Activated CD4-positive, alpha-beta T cell treated with anti-CD3 and anti-CD28 coated beads for 36 hours (primary cell): Measurements from ENCODE around the gene SLC1A6. TPM values are rescaled to one million over a fixed set of nuclear protein-coding genes. Genes with fewer than 3 reads are reported as not detected.
"Not testable (repeated sequence)": the region's sequence is repeated elsewhere in the genome, so short reads cannot be mapped to it uniquely, and the experiment has no call there.

Source experiments
- ATAC-seq: fragments of 200-7000 bp; cut with Tn5 transposase; one replicate; pipeline ENCODE4 v1.10.0; 2021; ENCODE audit warnings: mild to moderate bottlenecking, moderate library complexity
- CTCF ChIA-PET: fragments of 350-600 bp; sonication (Branson Sonifier 250); formaldehyde crosslinking; loops from one replicate; lab custom pipeline; 2021; ENCODE audit warnings: antibody characterized with exemption; lab: Charles Lee
- POLR2A ChIA-PET: fragments of 350-600 bp; sonication (Branson Sonifier 250); formaldehyde crosslinking; loops from one replicate; lab custom pipeline; 2021; ENCODE audit warnings: antibody characterized with exemption, inconsistent platforms; lab: Charles Lee
- DNase-seq: peaks from one replicate; pipeline ENCODE4 v3.0.0-alpha.2; 2020
- H3K27ac Mint-ChIP-seq: one replicate; pipeline ENCODE4 v1.8.0; 2021; ENCODE audit warnings: mixed read lengths
- H3K27me3 Mint-ChIP-seq: one replicate; pipeline ENCODE4 v1.8.0; 2021; ENCODE audit warnings: mixed read lengths
- H3K36me3 Mint-ChIP-seq: one replicate; pipeline ENCODE4 v1.8.0; 2021; ENCODE audit warnings: low read depth, mixed read lengths
- H3K4me1 Mint-ChIP-seq: one replicate; pipeline ENCODE4 v1.8.0; 2021; ENCODE audit warnings: mixed read lengths
- H3K4me3 Mint-ChIP-seq: one replicate; pipeline ENCODE4 v1.8.0; 2021; ENCODE audit warnings: mild to moderate bottlenecking, moderate library complexity, mixed read lengths
- H3K9me3 Mint-ChIP-seq: one replicate; pipeline ENCODE4 v1.8.0; 2021; ENCODE audit warnings: low read depth, mixed read lengths
- intact Hi-C, 2 experiments: fragments of 100-400 bp; cut with DNase I in 1 of 2; cut with micrococcal nuclease in 1 of 2; formaldehyde crosslinking; loops; one replicate each; pipeline versions ENCODE4 v1.14.2 to v1.15.1; 2022 to 2024; cut with DNase I, micrococcal nuclease
- total RNA-seq, 2 experiments: library from RNA; stranded (reverse); gene quantifications; one replicate each; pipeline ENCODE4 v1.2.3, GENCODE V29; 2021

The SLC1A6 gene
- total RNA-seq, 2 experiments from 2014 or later: not detected

GRCh38 chr19:14952767-14953166 is 26.9 kb downstream of the SLC1A6 start:
- intact Hi-C loops: no loop called here
- H3K27ac Mint-ChIP-seq: no peak overlapping the region
- ATAC-seq (no peak), DNase-seq (no peak)
- no peak overlapping the region for H3K4me3 Mint-ChIP-seq
- POLR2A ChIA-PET: no interaction called here
- H3K36me3 Mint-ChIP-seq: no peaks in the 10 kb centered on the region
- peaks cover 7% of the 10 kb centered on the region for H3K27me3 Mint-ChIP-seq
- no peaks in the 10 kb centered on the region for H3K4me1 Mint-ChIP-seq
- peaks cover 10% of the 10 kb centered on the region for H3K9me3 Mint-ChIP-seq
- CTCF ChIA-PET: interaction anchor here (0.6 to 1.0 kb wide), 2 partner anchors 39 to 313 kb away, joined by 3 read pairs; no protein-coding TSS in a partner anchor

GRCh38 chr19:14950421-14950820 is 29.2 kb downstream of the SLC1A6 start:
- H3K27me3 Mint-ChIP-seq: peaks cover 3% of the 10 kb centered on the region
- no peaks in the 10 kb centered on the region for H3K4me1 Mint-ChIP-seq
- ATAC-seq: no peak
- DNase-seq: no peak
- intact Hi-C loops: no loop called here
- H3K4me3 Mint-ChIP-seq: no peak overlapping the region
- ChIA-PET CTCF (no interaction called here), POLR2A (no interaction called here)
- no peaks in the 10 kb centered on the region for H3K9me3 Mint-ChIP-seq
- H3K27ac Mint-ChIP-seq: no peak overlapping the region
- no peaks in the 10 kb centered on the region for H3K36me3 Mint-ChIP-seq

- H3K27me3 Mint-ChIP-seq: peaks cover 3% of the 10 kb centered on the region
These were observed 29.8 kb downstream of the SLC1A6 start for GRCh38 chr19:14949876-14950275.

GRCh38 chr19:14949413-14949812 is 30.3 kb downstream of the SLC1A6 start:
- CTCF ChIA-PET, ATAC-seq, DNase-seq, intact Hi-C loops, H3K4me3 Mint-ChIP-seq, H3K27me3 Mint-ChIP-seq, H3K27ac Mint-ChIP-seq, H3K4me1 Mint-ChIP-seq, H3K36me3 Mint-ChIP-seq, POLR2A ChIA-PET, H3K9me3 Mint-ChIP-seq: not testable (repeated sequence)

More at GRCh38 chr19:14949876-14950275, 29.8 kb downstream of the SLC1A6 start:
- intact Hi-C loops: no loop called here
- Mint-ChIP-seq H3K4me3 (no peak overlapping the region), H3K36me3 (no peaks in the 10 kb centered on the region), H3K4me1 (no peaks in the 10 kb centered on the region), H3K27ac (no peak overlapping the region), H3K9me3 (no peaks in the 10 kb centered on the region)
- CTCF ChIA-PET: no interaction called here
- POLR2A ChIA-PET: no interaction called here
- DNase-seq (no peak), ATAC-seq (no peak)

- Mint-ChIP-seq H3K4me1 (peaks cover 6% of the 10 kb centered on the region), H3K9me3 (no peaks in the 10 kb centered on the region), H3K36me3 (no peaks in the 10 kb centered on the region), H3K27ac (no peak overlapping the region), H3K4me3 (no peak overlapping the region), H3K27me3 (no peaks in the 10 kb centered on the region)
- CTCF ChIA-PET: no interaction called here
- DNase-seq: no peak
- intact Hi-C loops: no loop called here
- no peak for ATAC-seq
- POLR2A ChIA-PET: no interaction called here
These were observed 35.2 kb downstream of the SLC1A6 start for GRCh38 chr19:14944456-14944855.

- Mint-ChIP-seq H3K27me3 (no peaks in the 10 kb centered on the region), H3K4me3 (no peak overlapping the region), H3K4me1 (peaks cover 6% of the 10 kb centered on the region), H3K9me3 (no peaks in the 10 kb centered on the region), H3K36me3 (no peaks in the 10 kb centered on the region), H3K27ac (no peak overlapping the region)
- DNase-seq (no peak), ATAC-seq (no peak)
- ChIA-PET CTCF (no interaction called here), POLR2A (no interaction called here)
- intact Hi-C loops: no loop called here
These were observed 36.1 kb downstream of the SLC1A6 start for GRCh38 chr19:14943601-14944000.

- DNase-seq (no peak), ATAC-seq (no peak)
- intact Hi-C loops: no loop called here
- POLR2A ChIA-PET: no interaction called here
- H3K27ac Mint-ChIP-seq: no peak within 1 kb of the TSS
- no peaks in the 10 kb centered on the region for H3K36me3 Mint-ChIP-seq
- peaks cover 6% of the 10 kb centered on the region for H3K4me1 Mint-ChIP-seq
- H3K9me3 Mint-ChIP-seq: no peaks in the 10 kb centered on the region
- CTCF ChIA-PET: no interaction called here
- no peak within 1 kb of the TSS for H3K4me3 Mint-ChIP-seq
- no peaks in the 10 kb centered on the region for H3K27me3 Mint-ChIP-seq
These were observed 38.5 kb downstream of the SLC1A6 start, which contains the start of gene OR7C2 for GRCh38 chr19:14941189-14941588. OR7C2 (plus strand) TSS chr19:14941489; CDS start chr19:14941489, 0 bp downstream.

GRCh38 chr19:14940266-14940665 is 39.4 kb downstream of the SLC1A6 start:
- H3K27me3 Mint-ChIP-seq: no peaks in the 10 kb centered on the region

GRCh38 chr19:14933506-14933905 is 46.2 kb downstream of the SLC1A6 start:
- ChIA-PET POLR2A (no interaction called here), CTCF (no interaction called here)
- H3K36me3 Mint-ChIP-seq: no peaks in the 10 kb centered on the region
- DNase-seq (no peak), ATAC-seq (no peak)
- no peak overlapping the region for H3K4me3 Mint-ChIP-seq
- H3K27ac Mint-ChIP-seq: no peak overlapping the region
- intact Hi-C loops: no loop called here
- no peaks in the 10 kb centered on the region for H3K4me1 Mint-ChIP-seq
- H3K27me3 Mint-ChIP-seq: peaks cover 12% of the 10 kb centered on the region
- H3K9me3 Mint-ChIP-seq: peaks cover 7% of the 10 kb centered on the region

More at GRCh38 chr19:14940266-14940665, 39.4 kb downstream of the SLC1A6 start:
- H3K4me3 Mint-ChIP-seq: no peak overlapping the region
- H3K4me1 Mint-ChIP-seq: peaks cover 6% of the 10 kb centered on the region
- H3K27ac Mint-ChIP-seq: no peak overlapping the region
- no peaks in the 10 kb centered on the region for H3K9me3 Mint-ChIP-seq
- no peaks in the 10 kb centered on the region for H3K36me3 Mint-ChIP-seq
- ATAC-seq: no peak
- DNase-seq: no peak
- CTCF ChIA-PET: no interaction called here
- intact Hi-C loops: no loop called here
- POLR2A ChIA-PET: no interaction called here

GRCh38 chr19:14916848-14917247 is 62.8 kb downstream of the SLC1A6 start:
- Mint-ChIP-seq H3K4me3 (no peak overlapping the region), H3K27me3 (peaks cover 25% of the 10 kb centered on the region), H3K27ac (no peak overlapping the region), H3K4me1 (no peaks in the 10 kb centered on the region), H3K36me3 (no peaks in the 10 kb centered on the region), H3K9me3 (peaks cover 14% of the 10 kb centered on the region)
- DNase-seq (no peak), ATAC-seq (no peak)
- ChIA-PET POLR2A (no interaction called here), CTCF (no interaction called here)
- intact Hi-C loops: no loop called here

GRCh38 chr19:14915116-14915515 is 64.5 kb downstream of the SLC1A6 start:
- DNase-seq (no peak), ATAC-seq (no peak)
- POLR2A ChIA-PET: no interaction called here
- no peaks in the 10 kb centered on the region for H3K4me1 Mint-ChIP-seq
- H3K36me3 Mint-ChIP-seq: no peaks in the 10 kb centered on the region
- H3K4me3 Mint-ChIP-seq: no peak overlapping the region
- intact Hi-C loops: no loop called here
- CTCF ChIA-PET: no interaction called here
- peaks cover 24% of the 10 kb centered on the region for H3K27me3 Mint-ChIP-seq
- peaks cover 14% of the 10 kb centered on the region for H3K9me3 Mint-ChIP-seq
- H3K27ac Mint-ChIP-seq: no peak overlapping the region

GRCh38 chr19:14906711-14907110 is 73.0 kb downstream of the SLC1A6 start:
- Mint-ChIP-seq H3K27me3 (peaks cover 20% of the 10 kb centered on the region), H3K27ac (no peak overlapping the region), H3K4me3 (no peak overlapping the region), H3K36me3 (no peaks in the 10 kb centered on the region), H3K9me3 (no peaks in the 10 kb centered on the region), H3K4me1 (no peaks in the 10 kb centered on the region)
- ATAC-seq: no peak
- ChIA-PET POLR2A (no interaction called here), CTCF (no interaction called here)
- DNase-seq: no peak
- intact Hi-C loops: no loop called here
